AG04450 (cell line): ENCODE results near the gene SLC12A4. TPM values are rescaled to one million over a fixed set of nuclear protein-coding genes. Genes with fewer than 3 reads are reported as not detected.
"Not testable (repeated sequence)": the region's sequence is repeated elsewhere in the genome, so short reads cannot be mapped to it uniquely, and the experiment has no call there.

Experiments
- CTCF ChIA-PET: fragments of 300-600, 350-600 bp; formaldehyde crosslinking; extraction: SDS; loops from one replicate; lab custom pipeline; 2022; ENCODE audit warnings: antibody characterized with exemption, inconsistent platforms; lab: Charles Lee
- POLR2A ChIA-PET: fragments of 350-600 bp; formaldehyde crosslinking; extraction: SDS; loops from one replicate; lab custom pipeline; 2021; ENCODE audit warnings: antibody characterized with exemption, inconsistent platforms; lab: Yijun Ruan, JAX
- DNase-seq: peaks from one replicate; pipeline ENCODE4 v3.0.0-alpha.2; 2011; ENCODE audit warnings: low read depth, low spot score
- H3K27ac ChIP-seq: one replicate; pipeline ENCODE4 v1.5.1; 2012; ENCODE audit warnings: low read depth, low read length, control low read depth
- H3K27me3 ChIP-seq: one replicate; pipeline ENCODE4 v1.6.0; 2012; ENCODE audit warnings: low read length; ENCODE audit not compliant: control insufficient read depth, insufficient read depth
- H3K4me3 ChIP-seq: 2 replicates; pipeline ENCODE4 v1.5.1; 2011; ENCODE audit warnings: mild to moderate bottlenecking, low read depth, low read length, control low read depth
- H3K9me3 ChIP-seq: 2 replicates; pipeline ENCODE4 v1.5.1; 2012; ENCODE audit warnings: low read length; ENCODE audit not compliant: control insufficient read depth, insufficient read depth
- polyA plus RNA-seq: library from polyadenylated mRNA; depleted of rRNA; stranded (reverse); fragments of >200 nt; gene quantifications from 2 replicates; pipeline ENCODE4 v1.2.3, GENCODE V29; 2011
- TF ChIP-seq, protein P1 (sequence below): IDR thresholded peaks from 2 replicates; pipeline ENCODE4 v1.5.1; 2011; ENCODE audit warnings: low read depth, low read length, control low read depth, inconsistent platforms

SLC12A4 gene
- polyA plus RNA-seq, 1 experiment = 48.1 TPM

DNA sequence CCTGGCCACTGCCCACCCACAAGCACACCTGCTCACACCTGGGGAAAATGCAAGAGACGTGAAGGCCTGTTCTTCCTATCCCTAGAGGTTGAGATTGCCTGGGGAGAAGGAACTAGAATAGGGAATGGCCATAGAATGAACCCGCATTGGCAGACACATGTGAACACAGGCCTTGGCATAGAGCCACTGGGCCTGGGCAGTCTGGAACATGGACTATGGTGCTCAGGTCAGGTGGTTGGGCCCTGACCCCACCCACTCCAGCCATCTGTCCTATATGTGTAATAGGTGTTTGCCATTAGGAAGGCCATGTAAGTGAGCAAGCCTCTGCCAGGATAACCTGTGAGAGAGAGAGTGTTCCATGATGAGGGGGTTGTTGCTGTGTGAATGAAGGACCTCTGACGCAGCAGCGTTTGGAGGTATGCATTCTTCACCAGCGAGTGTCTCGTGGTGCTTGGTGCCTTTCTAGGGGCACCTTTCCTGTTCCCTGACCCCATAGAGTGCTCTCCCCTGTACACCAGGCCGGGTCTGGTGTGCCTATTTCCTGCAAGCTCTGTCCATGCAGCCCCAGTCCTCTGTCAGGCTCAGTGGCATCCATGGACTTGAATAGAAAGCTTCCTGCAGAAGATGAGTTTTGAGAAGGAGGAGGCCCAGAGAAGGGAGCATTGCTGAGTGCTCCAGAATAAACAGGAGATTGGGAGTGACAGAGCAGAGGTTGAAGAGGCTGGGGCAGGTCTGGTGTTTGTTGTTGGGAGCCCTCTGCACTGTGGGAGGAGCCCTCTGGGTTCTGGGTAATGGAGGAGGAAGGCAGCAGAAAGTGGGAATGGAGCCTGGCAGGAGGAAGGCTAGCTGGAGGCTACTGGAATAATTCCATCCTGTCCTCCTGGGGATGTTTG lies 52.4 kb downstream of the SLC12A4 start:
- Histone ChIP-seq H3K27me3 (no peaks in the 10 kb centered on the region), H3K9me3 (no peaks in the 10 kb centered on the region), H3K27ac (no peak overlapping the region), H3K4me3 (no peak overlapping the region)
- CTCF ChIA-PET = no interaction called here
- no peak for DNase-seq
- POLR2A ChIA-PET = no interaction called here
- TF ChIP-seq, protein P1, sequence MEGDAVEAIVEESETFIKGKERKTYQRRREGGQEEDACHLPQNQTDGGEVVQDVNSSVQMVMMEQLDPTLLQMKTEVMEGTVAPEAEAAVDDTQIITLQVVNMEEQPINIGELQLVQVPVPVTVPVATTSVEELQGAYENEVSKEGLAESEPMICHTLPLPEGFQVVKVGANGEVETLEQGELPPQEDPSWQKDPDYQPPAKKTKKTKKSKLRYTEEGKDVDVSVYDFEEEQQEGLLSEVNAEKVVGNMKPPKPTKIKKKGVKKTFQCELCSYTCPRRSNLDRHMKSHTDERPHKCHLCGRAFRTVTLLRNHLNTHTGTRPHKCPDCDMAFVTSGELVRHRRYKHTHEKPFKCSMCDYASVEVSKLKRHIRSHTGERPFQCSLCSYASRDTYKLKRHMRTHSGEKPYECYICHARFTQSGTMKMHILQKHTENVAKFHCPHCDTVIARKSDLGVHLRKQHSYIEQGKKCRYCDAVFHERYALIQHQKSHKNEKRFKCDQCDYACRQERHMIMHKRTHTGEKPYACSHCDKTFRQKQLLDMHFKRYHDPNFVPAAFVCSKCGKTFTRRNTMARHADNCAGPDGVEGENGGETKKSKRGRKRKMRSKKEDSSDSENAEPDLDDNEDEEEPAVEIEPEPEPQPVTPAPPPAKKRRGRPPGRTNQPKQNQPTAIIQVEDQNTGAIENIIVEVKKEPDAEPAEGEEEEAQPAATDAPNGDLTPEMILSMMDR = no peak

DNA sequence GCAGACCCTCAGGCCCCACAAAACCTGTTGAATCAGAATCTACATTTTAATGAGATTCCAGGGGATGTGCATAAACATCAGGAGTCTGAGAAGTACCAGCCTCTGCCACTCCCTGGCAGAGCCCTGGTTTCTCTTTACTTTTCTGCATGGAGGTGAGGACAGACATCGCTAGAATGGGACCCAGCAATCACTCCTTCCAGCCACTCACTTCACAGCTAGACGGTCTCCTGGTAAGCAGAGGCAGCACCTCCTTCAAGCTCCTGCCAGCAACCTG lies 53.0 kb downstream of the SLC12A4 start:
- H3K27ac ChIP-seq, H3K9me3 ChIP-seq, H3K4me3 ChIP-seq, POLR2A ChIA-PET, DNase-seq, H3K27me3 ChIP-seq: not testable (repeated sequence)
- CTCF ChIA-PET = interaction anchor here (0.9 to 1.2 kb wide), 2 partner anchors 10 to 99 kb away, joined by 4 read pairs; no protein-coding TSS in a partner anchor

DNA sequence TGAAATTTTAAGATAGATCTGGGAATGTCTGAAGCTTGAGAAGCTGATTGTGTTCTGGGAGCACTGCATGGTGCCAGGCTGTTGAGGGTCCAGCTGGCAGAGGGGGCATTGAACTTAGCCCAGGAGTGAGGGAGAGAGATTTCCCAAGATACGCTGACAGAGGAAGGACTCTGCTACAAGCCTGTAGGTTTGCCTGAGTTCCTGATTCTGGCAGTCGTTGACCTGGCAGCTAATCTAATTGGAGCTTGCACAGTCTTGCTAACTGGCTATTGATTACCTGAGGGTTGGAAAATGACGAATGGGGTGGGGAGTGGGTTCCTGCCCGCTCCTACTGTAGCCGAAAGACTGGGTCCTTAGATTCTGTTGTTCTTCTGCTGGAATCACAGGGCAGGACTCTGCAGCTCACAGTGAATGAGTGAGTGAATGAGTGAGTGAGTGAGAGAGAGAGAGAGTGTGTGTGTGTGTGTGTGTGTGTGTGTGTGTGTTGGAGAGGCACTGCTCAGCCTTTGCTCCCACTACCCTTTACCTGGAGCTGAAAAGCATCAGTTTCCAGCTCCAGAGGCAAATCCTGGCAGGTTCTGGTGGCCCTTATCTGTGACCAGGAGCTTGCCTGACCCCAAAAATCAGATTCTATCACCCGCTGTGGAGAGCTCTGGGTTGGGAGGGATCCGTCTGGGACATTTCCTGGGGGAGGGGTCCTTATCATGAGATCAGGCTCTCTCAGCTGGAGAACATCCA lies 53.5 kb downstream of the SLC12A4 start:
- Histone ChIP-seq H3K9me3 (no peaks in the 10 kb centered on the region), H3K4me3 (no peak overlapping the region), H3K27me3 (no peaks in the 10 kb centered on the region), H3K27ac (no peak overlapping the region)
- TF ChIP-seq, protein P1 = no peak
- ChIA-PET POLR2A (no interaction called here), CTCF (interaction anchor here (0.5 to 1.5 kb wide), 4 partner anchors 9 to 394 kb away, joined by 3 to 8 read pairs (median 4); partner anchors contain the start of gene NRN1L)
- DNase-seq = no peak

DNA sequence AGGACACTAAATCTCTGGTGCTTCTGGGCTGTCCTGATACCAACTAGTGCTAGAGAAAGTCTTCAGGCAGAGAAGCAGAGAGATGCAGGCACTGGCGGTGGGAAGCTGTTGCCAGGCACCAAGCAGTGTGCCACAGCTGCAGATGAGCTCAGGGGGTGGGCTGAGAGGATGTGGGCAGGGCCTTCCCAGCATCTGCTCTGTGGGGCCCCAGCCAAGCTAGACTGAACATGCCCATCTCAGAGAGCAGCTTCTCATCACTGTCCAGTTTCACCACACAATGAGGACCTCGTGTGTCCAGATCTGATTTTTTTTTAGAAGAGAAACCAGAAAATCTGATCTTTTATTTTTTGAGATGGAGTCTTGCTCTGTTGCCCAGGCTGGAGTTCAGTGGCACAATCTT lies 58.3 kb downstream of the SLC12A4 start:
- Histone ChIP-seq H3K27ac (no peak overlapping the region), H3K27me3 (no peaks in the 10 kb centered on the region), H3K9me3 (no peaks in the 10 kb centered on the region), H3K4me3 (no peak overlapping the region)
- ChIA-PET CTCF (interaction anchor here (0.5 to 2.1 kb wide), 3 partner anchors 93 to 239 kb away, joined by 3 to 10 read pairs (median 3); no protein-coding TSS in a partner anchor), POLR2A (no interaction called here)
- TF ChIP-seq, protein P1 = no peak
- peak; percentile 42 for DNase-seq

DNA sequence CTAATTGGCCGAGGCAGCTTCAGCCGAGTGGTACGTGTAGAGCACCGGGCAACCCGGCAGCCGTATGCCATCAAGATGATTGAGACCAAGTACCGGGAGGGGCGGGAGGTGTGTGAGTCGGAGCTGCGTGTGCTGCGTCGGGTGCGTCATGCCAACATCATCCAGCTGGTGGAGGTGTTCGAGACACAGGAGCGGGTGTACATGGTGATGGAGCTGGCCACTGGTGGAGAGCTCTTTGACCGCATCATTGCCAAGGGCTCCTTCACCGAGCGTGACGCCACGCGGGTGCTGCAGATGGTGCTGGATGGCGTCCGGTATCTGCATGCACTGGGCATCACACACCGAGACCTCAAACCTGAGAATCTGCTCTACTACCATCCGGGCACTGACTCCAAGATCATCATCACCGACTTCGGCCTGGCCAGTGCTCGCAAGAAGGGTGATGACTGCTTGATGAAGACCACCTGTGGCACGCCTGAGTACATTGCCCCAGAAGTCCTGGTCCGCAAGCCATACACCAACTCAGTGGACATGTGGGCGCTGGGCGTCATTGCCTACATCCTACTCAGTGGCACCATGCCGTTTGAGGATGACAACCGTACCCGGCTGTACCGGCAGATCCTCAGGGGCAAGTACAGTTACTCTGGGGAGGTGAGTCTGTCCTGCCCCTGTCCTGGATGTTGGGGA lies 59.2 kb downstream of the SLC12A4 start:
- Histone ChIP-seq H3K9me3 (no peaks in the 10 kb centered on the region), H3K27me3 (no peaks in the 10 kb centered on the region), H3K4me3 (no peak overlapping the region), H3K27ac (no peak overlapping the region)
- TF ChIP-seq, protein P1 = no peak
- no peak for DNase-seq
- ChIA-PET CTCF (no interaction called here), POLR2A (no interaction called here)
